HepG2 (cell line): ENCODE data around the gene TCF23. TPM values are rescaled to one million over a fixed set of nuclear protein-coding genes. Genes with fewer than 3 reads are reported as not detected.

Experiments
- ATAC-seq: fragments of 200-7000 bp; cut with Tn5 transposase; 3 replicates; pipeline ENCODE4 v1.9.1; 2020; ENCODE audit warnings: mild to moderate bottlenecking, moderate library complexity
- BruUV-seq: library from RNA; stranded (reverse); fragments of 400-500 nt; replicated peaks from 2 replicates; lab custom pipeline; 2021; lab: Mats Ljungman, UMichigan
- CTCF ChIA-PET: fragments of 300-600 bp; formaldehyde crosslinking; extraction: SDS; loops from one replicate; lab custom pipeline; 2021; ENCODE audit warnings: low total read pairs, inconsistent platforms, low intra/inter-chr PET ratio; lab: Yijun Ruan, JAX
- POLR2A ChIA-PET: fragments of 350-600 bp; sonication (Branson Sonifier 250); formaldehyde crosslinking; loops from one replicate; lab custom pipeline; 2020; ENCODE audit warnings: antibody characterized with exemption, inconsistent platforms; lab: Yijun Ruan, JAX
- DNase-seq: peaks from one replicate; pipeline ENCODE4 v3.0.0-alpha.2; 2015; ENCODE audit warnings: low spot score
- FAIRE-seq: peaks from 3 replicates; lab custom pipeline; 2011; peaks lifted over from hg19 to GRCh38; lab: Jason Lieb, UNC
- H2AFZ ChIP-seq: one replicate; pipeline ENCODE4 v1.6.1; 2011; ENCODE audit warnings: low read length, inconsistent platforms
- H3K27ac ChIP-seq: fragments of 300-600 bp; 3 replicates; pipeline ENCODE4 v1.8.0; 2011; ENCODE audit warnings: mixed run types, mild to moderate bottlenecking, mixed read lengths, low read length, inconsistent platforms; ENCODE audit not compliant: insufficient read depth; ENCODE audit errors: extremely low read length
- H3K27me3 ChIP-seq, 2 experiments: fragments of 200-600 bp in 1 of 2; 2 replicates in 1 of 2; 3 replicates in 1 of 2; pipeline versions ENCODE4 v1.6.0 to v1.8.0; 2011; ENCODE audit warnings: low read length in 2 of 2, mild to moderate bottlenecking in 2 of 2, moderate library complexity in 2 of 2, inconsistent platforms in 1 of 2; ENCODE audit not compliant: insufficient read depth in 2 of 2, control insufficient read depth in 1 of 2
- H3K36me3 ChIP-seq, 2 experiments: fragments of 200-600 bp in 1 of 2; replicated peaks in 1 of 2; 2 replicates in 1 of 2; 3 replicates in 1 of 2; pipeline versions ENCODE4 v1.5.1 to v1.8.0; 2011; ENCODE audit warnings: low read length in 2 of 2, inconsistent platforms in 1 of 2; ENCODE audit not compliant: insufficient read depth in 2 of 2, control insufficient read depth in 1 of 2
- H3K4me1 ChIP-seq: 2 replicates; pipeline ENCODE4 v1.5.1; 2012; ENCODE audit warnings: low read length, inconsistent platforms; ENCODE audit not compliant: insufficient read depth
- H3K4me2 ChIP-seq: 2 replicates; pipeline ENCODE4 v1.6.0; 2011; ENCODE audit warnings: low read depth, low read length, inconsistent platforms
- H3K4me3 ChIP-seq, 3 experiments: fragments of 200-600 bp in 1 of 3; sonication (generic), shearing (Covaris generic) in 1 of 3; replicated peaks in 1 of 3; 2 replicates each; pipeline ENCODE4 v1.5.1; 2011 to 2016; ENCODE audit warnings: low read length in 3 of 3, inconsistent platforms in 2 of 3, low read depth in 2 of 3, mild to moderate bottlenecking in 2 of 3, control low read depth in 1 of 3, mixed read lengths in 1 of 3; ENCODE audit not compliant: insufficient read depth in 1 of 3
- H3K79me2 ChIP-seq: one replicate; pipeline ENCODE4 v1.6.1; 2011; ENCODE audit warnings: low read length, inconsistent platforms; ENCODE audit not compliant: insufficient read depth
- H3K9ac ChIP-seq: 2 replicates; pipeline ENCODE4 v1.6.0; 2011; ENCODE audit warnings: mild to moderate bottlenecking, low read depth, low read length, inconsistent platforms; ENCODE audit not compliant: insufficient read depth
- H3K9me3 ChIP-seq: 2 replicates; pipeline ENCODE4 v1.5.1; 2012; ENCODE audit warnings: mild to moderate bottlenecking, low read length
- H4K20me1 ChIP-seq: 2 replicates; pipeline ENCODE4 v1.6.0; 2011; ENCODE audit warnings: inconsistent platforms, mild to moderate bottlenecking, low read length, moderate library complexity; ENCODE audit not compliant: insufficient read depth
- CCAR2 ChIP-seq: fragments of 200-400 bp; formaldehyde crosslinking; optimal IDR thresholded peaks from 2 replicates; pipeline ENCODE3; 2018; ENCODE audit warnings: low read depth, mild to moderate bottlenecking, low read length, moderate library complexity
- KDM4B ChIP-seq: sonication (generic); formaldehyde crosslinking; IDR thresholded peaks from 2 replicates; pipeline ENCODE4 v1.4.0; 2020; ENCODE audit warnings: missing genetic modification reagents
- MAF1 ChIP-seq: sonication (generic); formaldehyde crosslinking; IDR thresholded peaks from 2 replicates; pipeline ENCODE4 v1.5.0; 2020; ENCODE audit warnings: missing genetic modification reagents, borderline replicate concordance
- NFIB ChIP-seq: sonication (generic); formaldehyde crosslinking; IDR thresholded peaks from 2 replicates; pipeline ENCODE4 v1.9.0; 2021; ENCODE audit warnings: missing genetic modification reagents, mild to moderate bottlenecking, borderline replicate concordance
- RAD21 ChIP-seq: fragments of 450-650 bp; formaldehyde crosslinking; IDR thresholded peaks from 2 replicates; pipeline ENCODE4 v1.5.0; 2020; ENCODE audit warnings: mild to moderate bottlenecking
- SALL1 ChIP-seq: sonication (generic); formaldehyde crosslinking; IDR thresholded peaks from 2 replicates; pipeline ENCODE4 v1.8.0; 2022; ENCODE audit warnings: mild to moderate bottlenecking, missing genetic modification reagents
- ZNF577 ChIP-seq: sonication (generic); formaldehyde crosslinking; IDR thresholded peaks from 2 replicates; pipeline ENCODE4 v1.4.0; 2020; ENCODE audit warnings: mild to moderate bottlenecking, low read depth, missing genetic modification reagents, borderline replicate concordance
- WGBS: methylation state at CpG from one replicate; pipeline ENCODE4 v1.1.6; 2017; ENCODE audit warnings: low lambda C conversion rate; 5-methylcytosine and 5-hydroxymethylcytosine counted together
- in situ Hi-C: cut with HindIII; loops from 2 replicates; pipeline ENCODE4 v1.10.0; 2017; ENCODE audit warnings: low pct_unique_long_range_greater_than_20kb; ENCODE audit not compliant: extremely low pct_ligation_motif_present
- intact Hi-C: fragments of 100-400 bp; cut with micrococcal nuclease; formaldehyde crosslinking; loops from one replicate; pipeline ENCODE4 v1.10.0; 2022; ENCODE audit not compliant: unreplicated experiment
- polyA plus RNA-seq, 8 experiments: library from polyadenylated mRNA; depleted of rRNA in 3 of 8; stranded (reverse) in 7 of 8; unstranded in 1 of 8; fragments of >200 nt; fragmentation: Illumina TruSeq in 4 of 8; extraction: Trizol in 4 of 8; gene quantifications; 2 replicates each; pipeline versions ENCODE4 v1.2.1 to v1.2.3, GENCODE V29; 2011 to 2016; ENCODE audit warnings: low read depth in 4 of 8, missing spikeins in 1 of 8, mixed read lengths in 1 of 8; ENCODE audit not compliant: insufficient read depth in 1 of 8
- total RNA-seq, 5 experiments: library from RNA; depleted of rRNA; stranded (reverse); fragments of >200 nt; fragmentation: Illumina TruSeq; extraction: Trizol; gene quantifications; 2 replicates each; pipeline ENCODE4 v1.2.3, GENCODE V29; 2016; ENCODE audit warnings: low read depth in 1 of 5
- TF ChIP-seq, protein P1 (sequence below): sonication (generic); formaldehyde crosslinking; IDR thresholded peaks from 2 replicates; pipeline ENCODE4 v1.4.0; 2020; ENCODE audit warnings: missing genetic modification reagents
- TF ChIP-seq, protein P2 (sequence below): sonication (generic); formaldehyde crosslinking; IDR thresholded peaks from 2 replicates; pipeline ENCODE4 v1.5.0; 2020; ENCODE audit warnings: missing genetic modification reagents
- TF ChIP-seq, protein P3 (sequence below): sonication (generic); formaldehyde crosslinking; IDR thresholded peaks from 2 replicates; pipeline ENCODE4 v1.8.1; 2023; ENCODE audit warnings: mild to moderate bottlenecking, missing genetic modification reagents, borderline replicate concordance
- TF ChIP-seq, protein P4 (sequence below): sonication (generic); formaldehyde crosslinking; IDR thresholded peaks from 2 replicates; pipeline ENCODE4 v1.5.0; 2020; ENCODE audit warnings: mild to moderate bottlenecking, missing genetic modification reagents
- TF ChIP-seq, protein P5 (sequence below): sonication (generic); formaldehyde crosslinking; IDR thresholded peaks from 2 replicates; pipeline ENCODE4 v1.4.0; 2020; ENCODE audit warnings: missing genetic modification reagents

TCF23 gene
- total and polyA plus RNA-seq, 2 of the 13 experiments (the other 11 are each of a cell fraction or from before 2014, with no cell fraction given) = 0.02 to 1.4 TPM

DNA sequence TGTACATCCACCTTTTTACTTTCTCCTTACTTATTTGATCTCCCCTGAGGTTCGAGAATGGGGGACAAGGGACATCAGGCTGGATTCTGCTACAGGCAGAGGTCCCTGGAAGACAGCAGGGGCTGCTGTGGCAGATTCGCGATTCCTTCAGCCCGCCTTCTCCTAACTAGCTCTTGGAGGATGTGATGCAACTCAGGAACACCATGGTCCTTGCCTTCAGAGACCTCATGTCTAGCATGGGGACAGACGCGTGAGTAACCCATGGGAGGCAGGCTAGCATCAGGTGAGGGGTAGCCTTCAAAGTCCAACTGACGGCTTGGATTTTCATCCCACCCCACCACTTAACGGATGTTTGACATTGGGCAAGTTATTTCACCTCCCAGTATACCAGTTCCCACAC lies 869 bp upstream of the TCF23 start:
- intact Hi-C loops (no loop called here), in situ Hi-C loops (no loop called here)
- peaks cover 54% of the 10 kb centered on the region for H3K4me1 ChIP-seq
- POLR2A ChIA-PET = interaction anchor here (1.1 to 1.5 kb wide), 3 partner anchors 13 to 47 kb away, joined by 3 to 4 read pairs (median 3); partner anchors contain the start of gene PREB
- peaks cover 0 to 2% of the 10 kb centered on the region in 2 experiments; a peak in 2 of 5 replicates for H3K27me3 ChIP-seq
- no peak overlapping the region for H2AFZ ChIP-seq
- BruUV-seq = no TSS peak
- CTCF ChIA-PET = no interaction called here
- no peak overlapping the region for H3K4me2 ChIP-seq
- no peak for DNase-seq
- no peak overlapping the region for H3K9ac ChIP-seq
- H3K36me3 ChIP-seq = no peaks in the 10 kb centered on the region
- WGBS = 43% methylated on average over 8 of the region's 8 CpGs
- no peak for ATAC-seq
- H3K79me2 ChIP-seq = no peaks in the 10 kb centered on the region
- FAIRE-seq = no peak
- no peaks in the 10 kb centered on the region for H3K9me3 ChIP-seq
- H4K20me1 ChIP-seq = no peaks in the 10 kb centered on the region
- H3K4me3 ChIP-seq = no peak overlapping the region
- H3K27ac ChIP-seq = no peak overlapping the region
- no peak for TF ChIP-seq MAF1
- TF ChIP-seq, protein P1, sequence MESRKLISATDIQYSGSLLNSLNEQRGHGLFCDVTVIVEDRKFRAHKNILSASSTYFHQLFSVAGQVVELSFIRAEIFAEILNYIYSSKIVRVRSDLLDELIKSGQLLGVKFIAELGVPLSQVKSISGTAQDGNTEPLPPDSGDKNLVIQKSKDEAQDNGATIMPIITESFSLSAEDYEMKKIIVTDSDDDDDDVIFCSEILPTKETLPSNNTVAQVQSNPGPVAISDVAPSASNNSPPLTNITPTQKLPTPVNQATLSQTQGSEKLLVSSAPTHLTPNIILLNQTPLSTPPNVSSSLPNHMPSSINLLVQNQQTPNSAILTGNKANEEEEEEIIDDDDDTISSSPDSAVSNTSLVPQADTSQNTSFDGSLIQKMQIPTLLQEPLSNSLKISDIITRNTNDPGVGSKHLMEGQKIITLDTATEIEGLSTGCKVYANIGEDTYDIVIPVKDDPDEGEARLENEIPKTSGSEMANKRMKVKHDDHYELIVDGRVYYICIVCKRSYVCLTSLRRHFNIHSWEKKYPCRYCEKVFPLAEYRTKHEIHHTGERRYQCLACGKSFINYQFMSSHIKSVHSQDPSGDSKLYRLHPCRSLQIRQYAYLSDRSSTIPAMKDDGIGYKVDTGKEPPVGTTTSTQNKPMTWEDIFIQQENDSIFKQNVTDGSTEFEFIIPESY (CRISPR knock-in tag) = peak; percentile 64; the same call in 1 of the 2 replicates
- TF ChIP-seq NFIB (CRISPR knock-in tag) = no peak
- no peak for TF ChIP-seq RAD21 (CRISPR knock-in tag)
- TF ChIP-seq, protein P2, sequence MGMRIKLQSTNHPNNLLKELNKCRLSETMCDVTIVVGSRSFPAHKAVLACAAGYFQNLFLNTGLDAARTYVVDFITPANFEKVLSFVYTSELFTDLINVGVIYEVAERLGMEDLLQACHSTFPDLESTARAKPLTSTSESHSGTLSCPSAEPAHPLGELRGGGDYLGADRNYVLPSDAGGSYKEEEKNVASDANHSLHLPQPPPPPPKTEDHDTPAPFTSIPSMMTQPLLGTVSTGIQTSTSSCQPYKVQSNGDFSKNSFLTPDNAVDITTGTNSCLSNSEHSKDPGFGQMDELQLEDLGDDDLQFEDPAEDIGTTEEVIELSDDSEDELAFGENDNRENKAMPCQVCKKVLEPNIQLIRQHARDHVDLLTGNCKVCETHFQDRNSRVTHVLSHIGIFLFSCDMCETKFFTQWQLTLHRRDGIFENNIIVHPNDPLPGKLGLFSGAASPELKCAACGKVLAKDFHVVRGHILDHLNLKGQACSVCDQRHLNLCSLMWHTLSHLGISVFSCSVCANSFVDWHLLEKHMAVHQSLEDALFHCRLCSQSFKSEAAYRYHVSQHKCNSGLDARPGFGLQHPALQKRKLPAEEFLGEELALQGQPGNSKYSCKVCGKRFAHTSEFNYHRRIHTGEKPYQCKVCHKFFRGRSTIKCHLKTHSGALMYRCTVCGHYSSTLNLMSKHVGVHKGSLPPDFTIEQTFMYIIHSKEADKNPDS (CRISPR knock-in tag) = no peak
- TF ChIP-seq, protein P3, sequence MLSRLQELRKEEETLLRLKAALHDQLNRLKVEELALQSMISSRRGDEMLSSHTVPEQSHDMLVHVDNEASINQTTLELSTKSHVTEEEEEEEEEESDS (CRISPR knock-in tag) = no peak
- no peak for TF ChIP-seq ZNF577 (CRISPR knock-in tag)
- TF ChIP-seq, protein P4, sequence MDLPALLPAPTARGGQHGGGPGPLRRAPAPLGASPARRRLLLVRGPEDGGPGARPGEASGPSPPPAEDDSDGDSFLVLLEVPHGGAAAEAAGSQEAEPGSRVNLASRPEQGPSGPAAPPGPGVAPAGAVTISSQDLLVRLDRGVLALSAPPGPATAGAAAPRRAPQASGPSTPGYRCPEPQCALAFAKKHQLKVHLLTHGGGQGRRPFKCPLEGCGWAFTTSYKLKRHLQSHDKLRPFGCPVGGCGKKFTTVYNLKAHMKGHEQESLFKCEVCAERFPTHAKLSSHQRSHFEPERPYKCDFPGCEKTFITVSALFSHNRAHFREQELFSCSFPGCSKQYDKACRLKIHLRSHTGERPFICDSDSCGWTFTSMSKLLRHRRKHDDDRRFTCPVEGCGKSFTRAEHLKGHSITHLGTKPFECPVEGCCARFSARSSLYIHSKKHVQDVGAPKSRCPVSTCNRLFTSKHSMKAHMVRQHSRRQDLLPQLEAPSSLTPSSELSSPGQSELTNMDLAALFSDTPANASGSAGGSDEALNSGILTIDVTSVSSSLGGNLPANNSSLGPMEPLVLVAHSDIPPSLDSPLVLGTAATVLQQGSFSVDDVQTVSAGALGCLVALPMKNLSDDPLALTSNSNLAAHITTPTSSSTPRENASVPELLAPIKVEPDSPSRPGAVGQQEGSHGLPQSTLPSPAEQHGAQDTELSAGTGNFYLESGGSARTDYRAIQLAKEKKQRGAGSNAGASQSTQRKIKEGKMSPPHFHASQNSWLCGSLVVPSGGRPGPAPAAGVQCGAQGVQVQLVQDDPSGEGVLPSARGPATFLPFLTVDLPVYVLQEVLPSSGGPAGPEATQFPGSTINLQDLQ (CRISPR knock-in tag) = no peak
- TF ChIP-seq KDM4B (CRISPR knock-in tag) = no peak
- TF ChIP-seq, protein P5, sequence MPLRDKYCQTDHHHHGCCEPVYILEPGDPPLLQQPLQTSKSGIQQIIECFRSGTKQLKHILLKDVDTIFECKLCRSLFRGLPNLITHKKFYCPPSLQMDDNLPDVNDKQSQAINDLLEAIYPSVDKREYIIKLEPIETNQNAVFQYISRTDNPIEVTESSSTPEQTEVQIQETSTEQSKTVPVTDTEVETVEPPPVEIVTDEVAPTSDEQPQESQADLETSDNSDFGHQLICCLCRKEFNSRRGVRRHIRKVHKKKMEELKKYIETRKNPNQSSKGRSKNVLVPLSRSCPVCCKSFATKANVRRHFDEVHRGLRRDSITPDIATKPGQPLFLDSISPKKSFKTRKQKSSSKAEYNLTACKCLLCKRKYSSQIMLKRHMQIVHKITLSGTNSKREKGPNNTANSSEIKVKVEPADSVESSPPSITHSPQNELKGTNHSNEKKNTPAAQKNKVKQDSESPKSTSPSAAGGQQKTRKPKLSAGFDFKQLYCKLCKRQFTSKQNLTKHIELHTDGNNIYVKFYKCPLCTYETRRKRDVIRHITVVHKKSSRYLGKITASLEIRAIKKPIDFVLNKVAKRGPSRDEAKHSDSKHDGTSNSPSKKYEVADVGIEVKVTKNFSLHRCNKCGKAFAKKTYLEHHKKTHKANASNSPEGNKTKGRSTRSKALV (CRISPR knock-in tag) = no peak
- TF ChIP-seq CCAR2 = no peak
- TF ChIP-seq SALL1 (CRISPR knock-in tag) = peak; percentile 23; the same call in 1 of the 2 replicates
